ENCODE data around the gene LSP1. TPM values are rescaled to one million over a fixed set of nuclear protein-coding genes. Genes with fewer than 3 reads are reported as not detected.

LSP1 gene
- total and polyA plus RNA-seq, 2 of the 8 experiments (the other 6 are each of a cell fraction or from before 2014, with no cell fraction given): 0.03 TPM; not detected in 1

GRCh38 chr11:1815751-1816150, 37.1 kb upstream of the LSP1 start:
- H2AK5ac ChIP-seq (ENCODE audit: low read depth, low read length): no peak overlapping the region
- no peak overlapping the region for H3K23ac ChIP-seq (ENCODE audit: insufficient read length)
- H2AFZ ChIP-seq (ENCODE audit: low read length): no peak overlapping the region
- H3K14ac ChIP-seq (ENCODE audit: insufficient read length): no peak overlapping the region
- H3K9me3 ChIP-seq (ENCODE audit: insufficient read depth in 2 of 2, low read depth in 1 of 2, low read length in 1 of 2): peaks cover 0 to 10% of the 10 kb centered on the region in 2 experiments; a peak in 2 of 4 replicates
- ChIA-PET POLR2A (ENCODE audit: partially characterized antibody) (no interaction called here), CTCF (ENCODE audit: partially characterized antibody) (interaction anchor here (1.0 to 4.0 kb wide), 9 partner anchors 9 to 335 kb away, joined by 3 to 18 read pairs (median 7); no protein-coding TSS in a partner anchor)
- H3K79me1 ChIP-seq (ENCODE audit: low read depth, low read length): no peaks in the 10 kb centered on the region
- H3K23me2 ChIP-seq (ENCODE audit: low read depth, low read length): no peaks in the 10 kb centered on the region
- no peak overlapping the region for H3K18ac ChIP-seq (ENCODE audit: extremely low read depth, low read length)
- no peak overlapping the region for H2BK15ac ChIP-seq (ENCODE audit: low read length)
- FAIRE-seq (no peak), DNase-seq (ENCODE audit: low read depth in 1 of 2, low spot score in 2 of 2) (no peak)
- no peak overlapping the region for H3K9ac ChIP-seq (replicated peaks in 1 of 4; ENCODE audit: extremely low read depth in 1 of 4, low read depth in 3 of 4, low read length in 3 of 4)
- H4K8ac ChIP-seq (ENCODE audit: extremely low read depth, insufficient read depth, low read length): no peak overlapping the region
- H3K36me3 ChIP-seq (ENCODE audit: control insufficient read depth in 2 of 4, insufficient read depth in 4 of 4, low read length in 3 of 4): no peaks in the 10 kb centered on the region
- no peak overlapping the region for H3K27ac ChIP-seq (ENCODE audit: low read depth, low read length)
- H4K91ac ChIP-seq (replicated peaks; ENCODE audit: insufficient read length, low read length): no peak overlapping the region
- H3K4me3 ChIP-seq (ENCODE audit: extremely low read depth in 1 of 4, insufficient read depth in 2 of 4, low read depth in 3 of 4, low read length in 4 of 4): no peak overlapping the region
- H4K20me1 ChIP-seq (replicated peaks in 1 of 2; ENCODE audit: control insufficient read depth in 1 of 2, insufficient read depth in 2 of 2, low read length in 2 of 2): no peaks in the 10 kb centered on the region
- no peak overlapping the region for H3K4me2 ChIP-seq (ENCODE audit: insufficient read depth in 1 of 2, low read depth in 2 of 2, low read length in 2 of 2)
- H3K27me3 ChIP-seq (replicated peaks in 1 of 4; ENCODE audit: control insufficient read depth in 3 of 4, extremely low read depth in 1 of 4, insufficient read depth in 3 of 4, low read length in 3 of 4): no peaks in the 10 kb centered on the region; a peak in 1 of 7 replicates
- H2BK12ac ChIP-seq (ENCODE audit: low read depth, low read length): no peak overlapping the region
- H4K5ac ChIP-seq (ENCODE audit: insufficient read length, low read depth, low read length): no peak overlapping the region
- no peak overlapping the region for H3K56ac ChIP-seq (replicated peaks; ENCODE audit: insufficient read length, low read depth, low read length)
- H3K79me2 ChIP-seq (ENCODE audit: control insufficient read depth in 1 of 2, insufficient read depth in 2 of 2, low read length in 2 of 2): no peaks in the 10 kb centered on the region
- WGBS, 2 experiments (ENCODE audit: extremely low coverage in 1 of 2, insufficient coverage in 1 of 2, insufficient read length in 1 of 2, insufficient replicate concordance in 2 of 2, low coverage in 1 of 2, low lambda C conversion rate in 2 of 2, missing lambda C conversion rate in 1 of 2): 88% methylated on average over 7 of the region's 7 CpGs; no CpG with 5 or more reads in 1 of the 2 experiments
- H3K4ac ChIP-seq (replicated peaks; ENCODE audit: insufficient read length, low read depth, low read length): no peak overlapping the region
- H2BK5ac ChIP-seq (ENCODE audit: low read depth, low read length): no peak overlapping the region
- no peak overlapping the region for H2BK20ac ChIP-seq (ENCODE audit: low read length)
- H2BK120ac ChIP-seq (replicated peaks; ENCODE audit: low read depth, low read length): no peak overlapping the region
- H3K4me1 ChIP-seq (replicated peaks in 1 of 4; ENCODE audit: control insufficient read depth in 3 of 4, insufficient read depth in 4 of 4, low read length in 3 of 4): no peaks in the 10 kb centered on the region
- no peak for TF ChIP-seq SAP30 (IDR thresholded peaks at IDR 0.05; ENCODE audit: insufficient read depth, insufficient replicate concordance, low read length)
- no peak for TF ChIP-seq SIX5 (IDR thresholded peaks at IDR 0.05; ENCODE audit: low read depth, low read length)
- TF ChIP-seq JUN (IDR thresholded peaks at IDR 0.05; ENCODE audit: low read depth, low read length): no peak
- TF ChIP-seq, protein P1, sequence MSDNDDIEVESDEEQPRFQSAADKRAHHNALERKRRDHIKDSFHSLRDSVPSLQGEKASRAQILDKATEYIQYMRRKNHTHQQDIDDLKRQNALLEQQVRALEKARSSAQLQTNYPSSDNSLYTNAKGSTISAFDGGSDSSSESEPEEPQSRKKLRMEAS (IDR thresholded peaks at IDR 0.05): no peak
- no peak for TF ChIP-seq PHF8 (conservative IDR thresholded peaks at IDR 0.05; ENCODE audit: low read depth, low read length)
- TF ChIP-seq ASH2L (IDR thresholded peaks at IDR 0.05; ENCODE audit: low read length): no peak
- no peak for TF ChIP-seq RNF2 (IDR thresholded peaks at IDR 0.05; ENCODE audit: borderline replicate concordance, low read depth, low read length, missing control alignments, poor library complexity, severe bottlenecking)
- no peak for TF ChIP-seq POU5F1 (IDR thresholded peaks at IDR 0.05; ENCODE audit: low read depth, low read length)
- no peak for TF ChIP-seq BACH1 (IDR thresholded peaks at IDR 0.05; ENCODE audit: low read length)
- no peak for TF ChIP-seq GABPA (IDR thresholded peaks at IDR 0.05; ENCODE audit: borderline replicate concordance, insufficient read depth, low read length)
- TF ChIP-seq CHD2 (IDR thresholded peaks at IDR 0.05; ENCODE audit: low read length): no peak
- no peak for TF ChIP-seq TAF7 (optimal IDR thresholded peaks at IDR 0.05; ENCODE audit: borderline replicate concordance, low read depth, low read length)
- no peak for TF ChIP-seq SP2 (IDR thresholded peaks at IDR 0.05; ENCODE audit: low read length)
- no peak for TF ChIP-seq RAD21 (IDR thresholded peaks at IDR 0.05 in 1 of 2, conservative IDR thresholded peaks at IDR 0.05 in 1 of 2; ENCODE audit: low read depth in 2 of 2, low read length in 2 of 2)

All from H1 (cell line).